Ectodermal cell (in vitro differentiated cells): ENCODE results near the gene POLR2M.

Experiments used
- H3K27ac ChIP-seq: 2 replicates; pipeline ENCODE4 v1.7.0; 2013; ENCODE audit warnings: mild to moderate bottlenecking, low read depth, low read length; ENCODE audit not compliant: insufficient read depth, poor library complexity, severe bottlenecking
- H3K27me3 ChIP-seq: 2 replicates; pipeline ENCODE4 v1.7.0; 2013; ENCODE audit warnings: mild to moderate bottlenecking, low read length; ENCODE audit not compliant: insufficient read depth, control insufficient read depth, poor library complexity, severe bottlenecking
- H3K36me3 ChIP-seq: one replicate; pipeline ENCODE4 v1.7.0; 2013; ENCODE audit warnings: low read length; ENCODE audit not compliant: control insufficient read depth, insufficient read depth
- H3K4me1 ChIP-seq: one replicate; pipeline ENCODE4 v1.7.0; 2013; ENCODE audit warnings: low read length; ENCODE audit not compliant: control insufficient read depth, insufficient read depth
- H3K4me3 ChIP-seq: 2 replicates; pipeline ENCODE4 v1.7.0; 2013; ENCODE audit warnings: low read depth, low read length, control low read depth; ENCODE audit not compliant: insufficient read depth
- H3K9me3 ChIP-seq: 2 replicates; pipeline ENCODE4 v1.7.0; 2013; ENCODE audit warnings: mild to moderate bottlenecking, low read length, moderate library complexity; ENCODE audit not compliant: control insufficient read depth
- WGBS, 2 experiments: methylation state at CpG; one replicate each; pipeline ENCODE4 v1.1.7; 2013; ENCODE audit warnings: missing lambda C conversion rate in 2 of 2; 5-methylcytosine and 5-hydroxymethylcytosine counted together

The POLR2M gene

GRCh38 chr15:57752840-57753239 is 46.3 kb downstream of the POLR2M start:
- 89 to 90% methylated on average over 9 of the region's 9 CpGs for WGBS, 2 experiments
- Histone ChIP-seq H3K9me3 (no peaks in the 10 kb centered on the region), H3K27me3 (no peaks in the 10 kb centered on the region), H3K36me3 (no peaks in the 10 kb centered on the region), H3K4me1 (peaks cover 6% of the 10 kb centered on the region), H3K27ac (no peak overlapping the region), H3K4me3 (no peak overlapping the region)

GRCh38 chr15:57756466-57756865 is 50.0 kb downstream of the POLR2M start:
- Histone ChIP-seq H3K9me3 (no peaks in the 10 kb centered on the region), H3K36me3 (no peaks in the 10 kb centered on the region), H3K4me1 (peaks cover 6% of the 10 kb centered on the region), H3K27ac (no peak overlapping the region), H3K4me3 (no peak overlapping the region), H3K27me3 (no peaks in the 10 kb centered on the region)
- WGBS, 2 experiments: 92 to 97% methylated on average over 3 of the region's 3 CpGs

GRCh38 chr15:57758560-57758959 is 52.0 kb downstream of the POLR2M start:
- no peaks in the 10 kb centered on the region for H3K4me1 ChIP-seq
- 95 to 96% methylated on average over 3 of the region's 3 CpGs for WGBS, 2 experiments

GRCh38 chr15:57761562-57761961 is 55.0 kb downstream of the POLR2M start:
- 100% methylated on average over 1 of the region's 1 CpG; no CpG with 5 or more reads in 1 of the 2 experiments for WGBS, 2 experiments
- Histone ChIP-seq H3K4me3 (no peak overlapping the region), H3K27me3 (no peaks in the 10 kb centered on the region), H3K9me3 (no peaks in the 10 kb centered on the region), H3K27ac (no peak overlapping the region), H3K4me1 (no peaks in the 10 kb centered on the region), H3K36me3 (no peaks in the 10 kb centered on the region)

More at GRCh38 chr15:57758560-57758959, 52.0 kb downstream of the POLR2M start:
- Histone ChIP-seq H3K9me3 (no peaks in the 10 kb centered on the region), H3K4me3 (no peak overlapping the region), H3K27ac (no peak overlapping the region), H3K27me3 (no peaks in the 10 kb centered on the region), H3K36me3 (no peaks in the 10 kb centered on the region)

- Histone ChIP-seq H3K36me3 (no peaks in the 10 kb centered on the region), H3K4me1 (no peaks in the 10 kb centered on the region), H3K4me3 (no peak overlapping the region), H3K27ac (no peak overlapping the region), H3K9me3 (no peaks in the 10 kb centered on the region), H3K27me3 (no peaks in the 10 kb centered on the region)
- 94 to 95% methylated on average over 4 of the region's 4 CpGs for WGBS, 2 experiments
Measured at GRCh38 chr15:57762302-57762701, 55.8 kb downstream of the POLR2M start.

GRCh38 chr15:57763176-57763964 is 56.9 kb downstream of the POLR2M start:
- no peaks in the 10 kb centered on the region for H3K9me3 ChIP-seq
- H3K4me3 ChIP-seq: no peak overlapping the region
- H3K27me3 ChIP-seq: no peaks in the 10 kb centered on the region
- no peaks in the 10 kb centered on the region for H3K36me3 ChIP-seq
- no peak overlapping the region for H3K27ac ChIP-seq
- H3K4me1 ChIP-seq: no peaks in the 10 kb centered on the region
- WGBS, 2 experiments: 92 to 95% methylated on average over 5 of the region's 5 CpGs
